Activated naive CD4-positive, alpha-beta T cell treated with anti-CD3 and anti-CD28 coated beads, Interleukin-2, amount 10 ng/mL, durations not matched to agents 7 days and 5 days (primary cell): ENCODE measurements around the gene CD59.
"Not testable (repeated sequence)": the region's sequence is repeated elsewhere in the genome, so short reads cannot be mapped to it uniquely, and the experiment has no call there.

Experiments
- CTCF ChIA-PET: fragments of 350-600 bp; sonication (Branson Sonifier 250); formaldehyde crosslinking; loops from one replicate; lab custom pipeline; 2021; ENCODE audit warnings: antibody characterized with exemption; lab: Charles Lee
- DNase-seq: peaks from one replicate; pipeline ENCODE4 v3.0.0-alpha.2; 2020
- H3K27ac Mint-ChIP-seq: one replicate; pipeline ENCODE4 v1.8.0; 2021; ENCODE audit warnings: mild to moderate bottlenecking, moderate library complexity, mixed read lengths
- H3K27me3 Mint-ChIP-seq: one replicate; pipeline ENCODE4 v1.8.0; 2021; ENCODE audit warnings: mild to moderate bottlenecking, mixed read lengths
- H3K36me3 Mint-ChIP-seq: one replicate; pipeline ENCODE4 v1.8.0; 2021; ENCODE audit warnings: mixed read lengths
- H3K4me1 Mint-ChIP-seq: one replicate; pipeline ENCODE4 v1.8.0; 2021; ENCODE audit warnings: mixed read lengths
- H3K4me3 Mint-ChIP-seq: one replicate; pipeline ENCODE4 v1.8.0; 2021; ENCODE audit warnings: mild to moderate bottlenecking, moderate library complexity, mixed read lengths
- H3K9me3 Mint-ChIP-seq: one replicate; pipeline ENCODE4 v1.8.0; 2021; ENCODE audit warnings: mixed read lengths

The CD59 gene

GRCh38 chr11:33689501-33689900 lies 46.7 kb downstream of the CD59 start:
- H3K36me3 Mint-ChIP-seq, result no peaks in the 10 kb centered on the region
- no peak overlapping the region for H3K4me3 Mint-ChIP-seq
- CTCF ChIA-PET, result interaction anchor here (1.4 to 2.1 kb wide), 4 partner anchors 10 to 146 kb away, joined by 3 to 9 read pairs (median 4); no protein-coding TSS in a partner anchor
- no peak overlapping the region for H3K27ac Mint-ChIP-seq
- no peaks in the 10 kb centered on the region for H3K4me1 Mint-ChIP-seq
- peaks cover 16% of the 10 kb centered on the region for H3K27me3 Mint-ChIP-seq
- H3K9me3 Mint-ChIP-seq, result peaks cover 4% of the 10 kb centered on the region
- no peak for DNase-seq

- no peak for DNase-seq
- Mint-ChIP-seq H3K4me1 (no peaks in the 10 kb centered on the region), H3K27me3 (peaks cover 19% of the 10 kb centered on the region), H3K36me3 (no peaks in the 10 kb centered on the region), H3K4me3 (no peak overlapping the region), H3K27ac (no peak overlapping the region), H3K9me3 (peaks cover 4% of the 10 kb centered on the region)
- CTCF ChIA-PET, result interaction anchor here (1.4 to 2.6 kb wide), 5 partner anchors 10 to 326 kb away, joined by 3 to 9 read pairs (median 4); no protein-coding TSS in a partner anchor
Observed at GRCh38 chr11:33689085-33689484, 47.1 kb downstream of the CD59 start.

GRCh38 chr11:33687733-33688479 lies 48.3 kb downstream of the CD59 start:
- Mint-ChIP-seq H3K4me3 (no peak overlapping the region), H3K36me3 (no peaks in the 10 kb centered on the region), H3K4me1 (no peaks in the 10 kb centered on the region), H3K9me3 (peaks cover 4% of the 10 kb centered on the region), H3K27me3 (peaks cover 22% of the 10 kb centered on the region), H3K27ac (no peak overlapping the region)
- CTCF ChIA-PET, result interaction anchor here (2.6 kb wide), 1 partner anchor 325 kb away, joined by 9 read pairs; no protein-coding TSS in a partner anchor
- peak; percentile 31 for DNase-seq

DNA sequence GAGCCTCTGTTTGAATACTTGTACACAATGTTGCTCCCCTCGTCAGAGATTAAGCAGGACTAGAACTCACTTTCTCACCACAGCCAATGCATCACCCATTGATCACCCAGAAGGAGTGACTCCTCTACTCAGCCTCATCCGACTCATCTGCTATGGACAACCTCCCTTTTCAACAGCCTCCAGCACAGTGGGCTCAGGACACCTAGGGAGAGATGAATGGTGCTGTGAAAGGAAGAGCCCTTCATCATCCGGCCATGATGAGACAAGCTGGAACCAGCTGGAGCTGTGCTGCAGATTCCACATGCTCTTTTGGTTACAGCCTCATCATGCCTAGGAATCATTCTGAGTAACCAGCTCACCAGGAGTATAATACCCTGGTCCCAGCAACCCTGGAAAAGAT lies 51.1 kb downstream of the CD59 start:
- H3K9me3 Mint-ChIP-seq, result peaks cover 4% of the 10 kb centered on the region
- CTCF ChIA-PET, result interaction anchor here (1.9 kb wide), 1 partner anchor 141 kb away, joined by 5 read pairs; no protein-coding TSS in a partner anchor
- no peaks in the 10 kb centered on the region for H3K36me3 Mint-ChIP-seq
- H3K27me3 Mint-ChIP-seq, result peaks cover 41% of the 10 kb centered on the region
- H3K4me3 Mint-ChIP-seq, result no peak overlapping the region
- H3K27ac Mint-ChIP-seq, result no peak overlapping the region
- H3K4me1 Mint-ChIP-seq, result peaks cover 7% of the 10 kb centered on the region
- no peak for DNase-seq

DNA sequence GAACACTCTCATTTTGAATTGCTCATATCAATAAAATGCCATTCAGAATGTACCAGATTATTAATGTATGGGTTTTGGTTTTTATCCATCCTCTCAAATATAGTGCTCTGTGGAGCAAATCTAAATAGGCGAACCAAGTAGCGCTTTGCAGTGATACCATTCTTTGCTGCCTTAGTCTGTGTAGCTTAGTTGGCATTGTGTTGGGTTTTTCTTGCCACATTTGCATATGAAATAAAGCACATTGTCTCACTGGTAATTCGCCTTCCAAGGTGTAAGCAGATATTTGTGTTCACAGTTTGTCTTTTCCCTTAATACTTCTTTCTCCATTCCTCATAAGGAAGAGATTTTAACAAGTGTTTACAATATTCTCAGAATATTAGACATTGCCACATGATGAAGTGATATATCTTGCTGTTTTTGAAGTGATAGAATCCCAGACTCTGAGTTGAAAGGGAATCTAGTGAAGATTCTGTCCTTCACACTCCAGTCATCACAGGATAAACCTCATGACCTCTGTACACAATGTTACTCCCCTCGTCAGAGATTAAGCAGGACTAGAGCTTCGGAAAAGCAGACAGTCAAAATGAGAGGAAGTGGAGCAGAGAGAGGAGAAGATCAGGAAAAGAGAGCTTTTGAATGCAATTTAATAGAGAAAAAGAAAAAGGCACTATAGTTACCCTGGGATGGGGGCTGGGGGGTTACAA lies 52.1 kb downstream of the CD59 start:
- CTCF ChIA-PET, result interaction anchor here (0.5 kb wide), 1 partner anchor 134 kb away, joined by 3 read pairs; no protein-coding TSS in a partner anchor
- Mint-ChIP-seq H3K36me3 (no peaks in the 10 kb centered on the region), H3K27ac (no peak overlapping the region), H3K4me1 (peaks cover 7% of the 10 kb centered on the region), H3K4me3 (no peak overlapping the region), H3K27me3 (peaks cover 46% of the 10 kb centered on the region), H3K9me3 (peaks cover 4% of the 10 kb centered on the region)
- DNase-seq, result no peak

DNA sequence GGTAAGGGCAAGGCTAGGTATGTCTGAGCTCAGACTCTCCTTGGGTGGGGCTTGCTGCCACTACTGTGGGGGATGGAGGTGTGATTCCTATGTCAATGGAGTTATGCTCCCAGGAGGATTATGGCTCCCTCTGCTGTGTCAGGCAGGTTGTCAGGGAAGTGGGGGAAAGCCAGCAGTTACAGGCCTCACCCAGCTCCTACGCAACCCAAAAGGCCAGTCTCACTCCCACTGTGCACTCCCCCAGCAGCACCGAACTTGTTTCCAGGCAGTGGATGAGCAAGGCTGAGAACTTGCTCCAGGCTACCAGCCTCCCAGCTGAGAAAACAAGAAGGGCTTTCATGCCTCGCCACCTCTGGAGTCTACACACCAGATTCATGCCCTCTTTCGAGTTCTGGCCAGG lies 53.8 kb downstream of the CD59 start:
- H3K9me3 Mint-ChIP-seq, result peaks cover 3% of the 10 kb centered on the region
- H3K36me3 Mint-ChIP-seq, result no peaks in the 10 kb centered on the region
- no peak for DNase-seq
- H3K4me3 Mint-ChIP-seq, result no peak overlapping the region
- CTCF ChIA-PET, result interaction anchor here (0.5 to 0.6 kb wide), 2 partner anchors 1392 to 1398 kb away, joined by 4 read pairs; no protein-coding TSS in a partner anchor
- H3K27ac Mint-ChIP-seq, result no peak overlapping the region
- H3K4me1 Mint-ChIP-seq, result peaks cover 7% of the 10 kb centered on the region
- peaks cover 51% of the 10 kb centered on the region for H3K27me3 Mint-ChIP-seq

GRCh38 chr11:33682019-33682418 lies 54.2 kb downstream of the CD59 start:
- H3K27ac Mint-ChIP-seq, result no peak overlapping the region
- no peaks in the 10 kb centered on the region for H3K36me3 Mint-ChIP-seq
- CTCF ChIA-PET, result interaction anchor here (0.5 to 0.6 kb wide), 2 partner anchors 1392 to 1398 kb away, joined by 4 read pairs; no protein-coding TSS in a partner anchor
- DNase-seq, result no peak
- no peaks in the 10 kb centered on the region for H3K9me3 Mint-ChIP-seq
- H3K4me1 Mint-ChIP-seq, result peaks cover 7% of the 10 kb centered on the region
- H3K27me3 Mint-ChIP-seq, result peaks cover 51% of the 10 kb centered on the region
- H3K4me3 Mint-ChIP-seq, result no peak overlapping the region

- H3K9me3 Mint-ChIP-seq, DNase-seq, H3K4me1 Mint-ChIP-seq, H3K4me3 Mint-ChIP-seq, H3K36me3 Mint-ChIP-seq, H3K27ac Mint-ChIP-seq: not testable (repeated sequence)
- CTCF ChIA-PET, result interaction anchor here (1.8 kb wide), 1 partner anchor 11 kb away, joined by 3 read pairs; no protein-coding TSS in a partner anchor
- peaks cover 45% of the 10 kb centered on the region for H3K27me3 Mint-ChIP-seq
Observed at GRCh38 chr11:33678616-33679015, 57.6 kb downstream of the CD59 start.

DNA sequence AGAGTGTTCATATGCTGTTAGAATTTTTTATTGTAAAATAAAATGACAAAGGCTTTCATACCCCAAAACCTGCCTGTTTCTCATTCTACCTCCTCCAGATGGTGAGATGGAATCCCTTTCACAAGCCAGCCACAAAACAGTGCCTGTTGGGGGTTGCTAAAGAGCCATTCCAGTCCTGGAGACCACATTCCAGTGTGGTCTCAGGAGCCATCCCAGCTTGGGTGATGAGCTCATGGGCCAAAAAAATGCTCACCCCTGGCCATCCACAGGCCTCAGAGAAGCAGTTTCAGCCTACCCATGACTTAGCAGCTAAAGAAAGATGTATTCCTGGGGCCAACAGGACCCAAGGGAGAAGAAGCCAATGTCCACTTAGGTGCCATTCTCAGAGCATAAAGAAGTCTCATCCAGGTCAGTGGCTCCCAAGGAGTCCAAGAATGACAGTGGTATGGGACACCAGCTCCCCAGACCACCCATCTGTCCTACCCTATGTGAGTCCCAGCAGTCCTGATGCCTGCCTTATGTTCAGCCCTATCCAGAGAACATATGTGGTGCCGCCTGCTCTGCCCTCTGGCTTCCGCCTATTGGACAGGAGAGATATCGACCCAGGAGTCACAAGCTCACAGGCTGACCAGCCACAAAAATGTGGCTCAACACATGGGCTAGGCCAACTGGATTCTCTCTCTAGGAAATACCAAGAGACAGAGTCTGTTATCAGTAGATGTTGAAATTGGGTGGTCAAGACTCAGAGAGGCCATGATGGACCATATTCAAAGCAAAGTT lies 62.0 kb downstream of the CD59 start:
- Mint-ChIP-seq H3K4me3 (no peak overlapping the region), H3K4me1 (no peaks in the 10 kb centered on the region), H3K36me3 (no peaks in the 10 kb centered on the region), H3K27ac (no peak overlapping the region), H3K9me3 (no peaks in the 10 kb centered on the region), H3K27me3 (peaks cover 22% of the 10 kb centered on the region)
- CTCF ChIA-PET, result no interaction called here
- no peak for DNase-seq

- no peak overlapping the region for H3K4me3 Mint-ChIP-seq
- DNase-seq, result no peak
- H3K36me3 Mint-ChIP-seq, result no peaks in the 10 kb centered on the region
- CTCF ChIA-PET, result no interaction called here
- no peaks in the 10 kb centered on the region for H3K9me3 Mint-ChIP-seq
- H3K4me1 Mint-ChIP-seq, result no peaks in the 10 kb centered on the region
- peaks cover 22% of the 10 kb centered on the region for H3K27me3 Mint-ChIP-seq
- H3K27ac Mint-ChIP-seq, result no peak overlapping the region
Observed at GRCh38 chr11:33672273-33672672, 64.0 kb downstream of the CD59 start.

GRCh38 chr11:33670250-33671011 lies 65.8 kb downstream of the CD59 start:
- CTCF ChIA-PET, result no interaction called here
- no peak overlapping the region for H3K27ac Mint-ChIP-seq
- H3K9me3 Mint-ChIP-seq, result no peaks in the 10 kb centered on the region
- DNase-seq, result no peak
- peaks cover 22% of the 10 kb centered on the region for H3K27me3 Mint-ChIP-seq
- H3K4me1 Mint-ChIP-seq, result no peaks in the 10 kb centered on the region
- no peaks in the 10 kb centered on the region for H3K36me3 Mint-ChIP-seq
- no peak overlapping the region for H3K4me3 Mint-ChIP-seq

DNA sequence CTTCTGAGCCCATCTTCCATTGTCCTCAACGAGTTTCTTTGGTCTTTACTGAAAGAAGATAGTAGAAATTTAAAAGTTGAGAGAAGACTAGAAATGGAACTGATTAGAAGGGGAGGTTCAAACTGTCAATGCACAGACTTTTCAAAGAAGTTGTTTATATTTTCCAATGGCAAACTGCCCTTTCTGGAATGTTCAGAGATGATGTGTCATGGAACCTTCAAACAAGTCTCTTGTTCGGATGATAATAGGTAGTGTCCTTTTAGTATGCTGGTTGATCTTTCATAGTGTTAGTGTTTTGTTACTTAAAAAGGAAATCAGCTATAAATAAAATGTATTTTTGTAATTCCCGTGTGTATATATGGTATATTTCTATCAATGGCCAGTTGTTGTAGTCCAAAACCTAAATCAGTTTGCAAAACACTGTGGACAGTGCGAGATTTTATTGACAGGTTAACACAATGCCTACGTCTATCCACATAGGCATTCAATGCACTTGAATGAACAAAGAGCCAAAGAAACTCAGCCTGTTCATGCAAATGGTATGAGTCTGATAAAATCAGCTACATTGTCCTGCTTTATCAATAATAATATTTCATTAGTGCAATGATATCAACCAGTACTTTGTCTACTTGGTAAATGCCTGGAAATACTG lies 66.5 kb downstream of the CD59 start:
- Mint-ChIP-seq H3K9me3 (no peaks in the 10 kb centered on the region), H3K27ac (no peak overlapping the region), H3K4me1 (no peaks in the 10 kb centered on the region), H3K27me3 (peaks cover 22% of the 10 kb centered on the region), H3K36me3 (no peaks in the 10 kb centered on the region), H3K4me3 (no peak overlapping the region)
- CTCF ChIA-PET, result no interaction called here
- DNase-seq, result no peak
